Measurements from ENCODE around the gene ZBTB20. TPM values are rescaled to one million over a fixed set of nuclear protein-coding genes. Genes with fewer than 3 reads are reported as not detected.

The ZBTB20 gene
- total and polyA plus RNA-seq, 2 of the 4 experiments (the other 2 are of a cell fraction): 0.75 to 14.7 TPM

GRCh38 chr3:114893361-114893760 is 253.7 kb downstream of the ZBTB20 start:
- POLR2A ChIA-PET (ENCODE audit: unreplicated experiment): no interaction called here

More at GRCh38 chr3:114893361-114893760, 253.7 kb downstream of the ZBTB20 start:
- Histone ChIP-seq H2BK120ac (ENCODE audit: low read depth, low read length) (no peak overlapping the region), H3K9me1 (ENCODE audit: insufficient read depth, low read length) (no peaks in the 10 kb centered on the region), H2BK20ac (ENCODE audit: low read depth, low read length) (no peak overlapping the region), H2AK5ac (ENCODE audit: low read depth, low read length) (no peak overlapping the region), H3K27me3 (ENCODE audit: control insufficient read depth, insufficient read depth, low read length) (no peaks in the 10 kb centered on the region), H3K4ac (ENCODE audit: low read depth, low read length) (no peak overlapping the region), H2BK5ac (ENCODE audit: low read depth, low read length, poor library complexity, severe bottlenecking) (no peak overlapping the region), H3K36me3 (ENCODE audit: control insufficient read depth, insufficient read depth, low read length) (no peaks in the 10 kb centered on the region), H3K27ac (ENCODE audit: insufficient read depth, low read length) (no peak overlapping the region), H3K9ac (ENCODE audit: low read depth, low read length) (no peak overlapping the region), H4K91ac (ENCODE audit: insufficient read depth, low read depth, low read length) (no peak overlapping the region), H3K56ac (ENCODE audit: extremely low read depth, insufficient read depth, low read length) (no peak overlapping the region), H4K20me1 (ENCODE audit: insufficient read depth, low read length) (no peaks in the 10 kb centered on the region), H3K14ac (replicated peaks; ENCODE audit: low read depth, low read length) (no peak overlapping the region), H3K18ac (ENCODE audit: low read depth, low read length) (no peak overlapping the region), H3K9me3 (ENCODE audit: control insufficient read depth, insufficient read depth, low read length) (no peaks in the 10 kb centered on the region), H3K4me2 (ENCODE audit: low read depth, low read length) (no peak overlapping the region), H3K4me3 (ENCODE audit: insufficient read depth, low read depth, low read length) (no peak overlapping the region), H3K23ac (ENCODE audit: low read depth, low read length) (no peak overlapping the region), H4K5ac (ENCODE audit: low read depth, low read length) (no peak overlapping the region), H3K4me1 (ENCODE audit: control insufficient read depth, insufficient read depth, low read length) (no peaks in the 10 kb centered on the region), H2BK15ac (ENCODE audit: low read depth, low read length) (no peak overlapping the region), H2AFZ (replicated peaks; ENCODE audit: low read length, poor library complexity) (no peak overlapping the region), H2AK9ac (replicated peaks; ENCODE audit: low read depth, low read length, poor library complexity) (no peak overlapping the region), H3K79me1 (ENCODE audit: low read depth in 1 of 2, low read length in 2 of 2) (no peaks in the 10 kb centered on the region), H4K8ac (ENCODE audit: low read depth in 2 of 2, low read length in 2 of 2) (no peak overlapping the region)
- CTCF ChIA-PET: interaction anchor here (1.0 kb wide), 1 partner anchor 10 kb away, joined by 3 read pairs; no protein-coding TSS in a partner anchor
- dilution Hi-C loops (cut with HindIII; ENCODE audit: low sequenced_read_pairs, unreplicated experiment): no loop called here
- DNase-seq: no peak
- ATAC-seq (ENCODE audit: low read depth): no peak
- no peak for TF ChIP-seq POLR2A (IDR thresholded peaks at IDR 0.05; ENCODE audit: low read depth, low read length)
- no TSS peak for BruUV-seq (replicated peaks)
- intact Hi-C loops (cut with micrococcal nuclease): no loop called here
- in situ Hi-C loops (cut with MboI; ENCODE audit: low sequenced_read_pairs): no loop called here

All from IMR-90 (cell line).